ES-I3 (cell line): ENCODE results near the gene FAM120A.
"Not testable (repeated sequence)": the region's sequence is repeated elsewhere in the genome, so short reads cannot be mapped to it uniquely, and the experiment has no call there.

ENCODE experiments used
- H3K36me3 ChIP-seq: 2 replicates; pipeline ENCODE4 v1.6.1; 2013; ENCODE audit warnings: mild to moderate bottlenecking, low read length, control low read depth, moderate library complexity; ENCODE audit not compliant: insufficient read depth
- H3K4me1 ChIP-seq: 2 replicates; pipeline ENCODE4 v1.6.1; 2013; ENCODE audit warnings: mild to moderate bottlenecking, control low read depth, low read length; ENCODE audit not compliant: insufficient read depth
- H3K9ac ChIP-seq: 2 replicates; pipeline ENCODE4 v1.6.1; 2013; ENCODE audit warnings: low read depth, mild to moderate bottlenecking, low read length, moderate library complexity
- H3K9me3 ChIP-seq: 2 replicates; pipeline ENCODE4 v1.6.1; 2013; ENCODE audit warnings: mild to moderate bottlenecking, low read length, moderate library complexity; ENCODE audit not compliant: control insufficient read depth, insufficient read depth

The FAM120A gene

DNA sequence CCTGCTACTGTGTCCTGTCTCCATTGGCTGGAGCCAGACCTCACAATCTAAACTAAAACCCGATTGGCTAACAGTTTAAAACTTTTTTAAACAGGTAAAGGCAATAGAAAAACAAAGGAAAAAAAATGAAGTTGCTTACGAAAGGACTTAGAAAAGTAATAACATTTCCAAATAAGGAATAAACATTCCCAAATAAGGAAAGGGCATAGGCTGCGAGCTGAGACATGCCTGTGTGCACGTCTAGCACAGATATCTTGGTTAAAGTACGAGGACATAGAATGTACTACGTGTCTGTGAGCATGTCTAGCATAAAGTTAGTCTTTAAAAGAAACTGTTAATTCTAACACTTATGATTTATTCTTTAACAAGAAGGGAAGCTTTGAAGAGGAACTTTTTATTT lies 15.3 kb upstream of the FAM120A start:
- Histone ChIP-seq H3K36me3 (no peaks in the 10 kb centered on the region), H3K9me3 (no peaks in the 10 kb centered on the region)

GRCh38 chr9:93436655-93437407 lies 14.7 kb upstream of the FAM120A start:
- no peak overlapping the region for H3K9ac ChIP-seq
- no peaks in the 10 kb centered on the region for H3K9me3 ChIP-seq
- no peaks in the 10 kb centered on the region for H3K4me1 ChIP-seq
- no peaks in the 10 kb centered on the region for H3K36me3 ChIP-seq

More for the DNA sequence above, 15.3 kb upstream of the FAM120A start:
- no peak overlapping the region for H3K9ac ChIP-seq
- no peaks in the 10 kb centered on the region for H3K4me1 ChIP-seq

DNA sequence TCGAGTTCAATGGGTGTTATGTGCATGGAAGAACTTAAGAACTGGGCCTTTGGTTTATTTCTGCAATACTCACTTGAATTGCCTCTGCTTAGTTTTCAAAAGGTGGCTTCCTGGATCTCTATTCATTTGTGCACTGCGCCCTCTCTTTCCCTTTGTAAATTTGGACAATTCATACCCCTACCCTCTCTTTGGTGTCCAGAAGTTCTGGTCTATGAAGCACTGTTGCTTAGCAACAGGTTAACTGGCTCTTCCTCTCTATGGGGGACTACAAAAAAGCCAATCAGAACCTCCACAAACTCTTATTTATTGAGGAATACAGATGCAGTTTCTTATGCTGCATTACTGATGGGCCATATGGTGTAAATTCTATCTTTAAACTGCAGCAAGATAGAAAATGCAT lies 13.5 kb upstream of the FAM120A start:
- H3K36me3 ChIP-seq, result no peaks in the 10 kb centered on the region
- no peaks in the 10 kb centered on the region for H3K4me1 ChIP-seq
- H3K9ac ChIP-seq, result no peak overlapping the region
- no peaks in the 10 kb centered on the region for H3K9me3 ChIP-seq

- not testable (repeated sequence) for H3K4me1 ChIP-seq, H3K36me3 ChIP-seq, H3K9ac ChIP-seq, H3K9me3 ChIP-seq
Observed at GRCh38 chr9:93439301-93439700, 12.2 kb upstream of the FAM120A start.

DNA sequence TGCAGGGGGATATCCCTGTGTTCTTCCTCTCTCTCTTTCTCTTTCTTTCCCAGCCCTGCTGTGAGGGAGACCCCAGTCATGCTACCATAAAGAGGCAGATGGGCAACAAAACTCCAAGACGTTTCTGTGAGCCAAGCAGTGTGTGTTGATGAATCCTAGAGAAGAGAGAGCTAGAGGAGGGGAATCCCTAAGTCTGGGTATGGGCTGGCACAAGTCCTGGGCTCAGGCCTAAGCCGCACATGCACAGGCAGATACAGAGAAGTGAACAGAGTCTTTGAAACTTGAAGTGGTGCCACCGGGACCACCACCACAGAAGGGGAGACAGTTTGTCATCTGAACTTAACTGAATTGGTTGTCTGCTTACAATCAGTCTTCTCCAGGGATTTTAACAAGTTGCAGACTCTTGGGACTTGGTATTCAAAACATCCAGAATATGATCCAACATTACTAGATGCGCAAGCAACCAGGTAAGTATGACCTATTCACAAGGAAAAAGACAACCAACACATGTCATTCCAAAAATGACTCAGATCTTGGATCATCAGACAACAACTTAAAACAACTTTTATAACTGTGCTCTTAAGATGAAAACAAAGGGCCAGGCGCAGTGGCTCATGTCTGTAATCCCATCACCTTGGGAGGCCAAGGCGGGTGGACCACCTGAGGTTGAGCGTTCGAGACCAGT lies 10.4 kb upstream of the FAM120A start:
- no peaks in the 10 kb centered on the region for H3K4me1 ChIP-seq
- no peak overlapping the region for H3K9ac ChIP-seq
- no peaks in the 10 kb centered on the region for H3K9me3 ChIP-seq
- peaks cover 4% of the 10 kb centered on the region; the same call in 1 of the 2 replicates for H3K36me3 ChIP-seq

- peaks cover 15% of the 10 kb centered on the region for H3K36me3 ChIP-seq
- no peaks in the 10 kb centered on the region for H3K9me3 ChIP-seq
- H3K4me1 ChIP-seq, result no peaks in the 10 kb centered on the region; the same call in 1 of the 2 replicates
- no peak overlapping the region for H3K9ac ChIP-seq
Observed at GRCh38 chr9:93446073-93446472, 5.4 kb upstream of the FAM120A start.

DNA sequence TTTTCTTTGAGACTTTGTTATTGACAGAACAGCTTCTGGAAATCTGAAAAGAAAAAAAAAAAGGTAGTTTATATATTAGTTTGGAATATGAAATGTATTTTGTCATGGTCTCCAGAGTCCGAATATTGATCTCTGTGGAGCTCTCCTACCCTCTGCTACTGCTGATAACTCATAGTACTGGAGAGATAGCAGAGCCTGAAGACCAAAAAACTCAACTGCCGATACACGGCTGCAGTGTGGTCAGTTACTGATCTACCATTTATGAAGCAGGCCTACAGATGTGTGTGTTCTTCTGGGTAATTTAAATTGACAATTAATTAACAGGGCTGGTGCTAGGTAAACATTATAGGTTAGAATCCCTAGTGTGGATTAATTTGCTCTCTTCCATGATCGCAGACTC lies 3.8 kb upstream of the FAM120A start:
- Histone ChIP-seq H3K9ac (no peak overlapping the region), H3K9me3 (no peaks in the 10 kb centered on the region), H3K36me3 (peaks cover 15% of the 10 kb centered on the region), H3K4me1 (no peaks in the 10 kb centered on the region; the same call in 1 of the 2 replicates)

GRCh38 chr9:93451849-93452709 lies 594 bp downstream of the FAM120A start:
- Histone ChIP-seq H3K4me1 (peaks cover 7% of the 10 kb centered on the region), H3K36me3 (peaks cover 10% of the 10 kb centered on the region), H3K9me3 (no peaks in the 10 kb centered on the region), H3K9ac (peak overlapping the region; percentile 83)

DNA sequence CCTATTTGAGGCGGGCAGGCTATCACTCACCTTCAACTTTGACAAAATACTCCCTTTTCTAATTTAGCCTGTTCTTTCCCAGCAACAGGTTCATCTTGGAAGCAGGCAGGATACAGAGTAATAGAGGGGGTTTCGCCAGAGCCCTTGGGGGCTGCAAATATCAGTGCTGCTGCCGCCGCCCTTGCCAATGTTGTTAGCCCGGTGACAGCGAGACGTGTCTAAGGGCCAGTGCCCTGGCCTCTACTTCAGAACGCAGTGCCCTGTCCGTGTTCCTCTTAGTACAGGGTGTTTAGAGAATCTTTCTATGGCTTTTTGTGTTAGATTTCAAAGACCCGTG lies 1.2 kb downstream of the FAM120A start:
- H3K36me3 ChIP-seq, result peaks cover 5% of the 10 kb centered on the region; the same call in 1 of the 2 replicates
- H3K9me3 ChIP-seq, result no peaks in the 10 kb centered on the region
- peak overlapping the region; percentile 83 for H3K9ac ChIP-seq

GRCh38 chr9:93453047-93453914 lies 1.8 kb downstream of the FAM120A start, which contains the start of gene FAM120AOS:
Gene FAM120AOS (minus strand): TSS chr9:93453581. CDS start chr9:93452709, 872 bp downstream.
- H3K36me3 ChIP-seq, result no peaks in the 10 kb centered on the region
- peaks cover 7% of the 10 kb centered on the region for H3K4me1 ChIP-seq
- no peaks in the 10 kb centered on the region for H3K9me3 ChIP-seq
- H3K9ac ChIP-seq, result peak within 1 kb of the TSS; percentile 83

More for the DNA sequence above, 1.2 kb downstream of the FAM120A start:
- peaks cover 7% of the 10 kb centered on the region for H3K4me1 ChIP-seq

DNA sequence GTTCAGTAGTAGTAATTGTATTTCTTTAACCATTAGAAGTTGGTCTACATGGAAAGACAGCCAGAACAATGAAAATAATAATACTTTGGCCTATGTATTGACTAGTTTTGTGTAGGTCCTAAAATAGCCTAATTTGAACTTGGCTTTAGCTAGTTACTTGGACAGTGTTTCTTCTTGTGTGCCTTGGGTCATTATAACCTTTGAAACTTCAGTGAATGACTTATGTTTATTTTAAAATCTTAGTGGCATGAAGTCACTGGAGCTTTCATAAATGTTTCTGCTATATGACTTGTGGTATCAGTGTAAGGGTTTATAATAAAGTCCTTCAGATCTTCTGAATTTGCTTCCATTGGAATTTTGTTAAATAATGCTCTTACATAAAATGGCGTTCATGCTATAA lies 4.5 kb downstream of the FAM120A start:
- H3K4me1 ChIP-seq, result peaks cover 12% of the 10 kb centered on the region
- no peaks in the 10 kb centered on the region for H3K9me3 ChIP-seq
- no peaks in the 10 kb centered on the region for H3K36me3 ChIP-seq
- no peak overlapping the region for H3K9ac ChIP-seq

- no peak overlapping the region for H3K9ac ChIP-seq
Observed at GRCh38 chr9:93456504-93456903, 5.0 kb downstream of the FAM120A start.

GRCh38 chr9:93457006-93457405 lies 5.5 kb downstream of the FAM120A start:
- Histone ChIP-seq H3K9me3 (no peaks in the 10 kb centered on the region), H3K4me1 (peaks cover 12% of the 10 kb centered on the region), H3K9ac (no peak overlapping the region), H3K36me3 (no peaks in the 10 kb centered on the region)

More at GRCh38 chr9:93456504-93456903, 5.0 kb downstream of the FAM120A start:
- H3K36me3 ChIP-seq, result no peaks in the 10 kb centered on the region
- peaks cover 12% of the 10 kb centered on the region for H3K4me1 ChIP-seq
- H3K9me3 ChIP-seq, result no peaks in the 10 kb centered on the region
